HG03135 (cell line): ENCODE data around the gene DNAH10.
"Not testable (repeated sequence)": the region's sequence is repeated elsewhere in the genome, so short reads cannot be mapped to it uniquely, and the experiment has no call there.

Experiments
- ATAC-seq: cut with Tn5 transposase; IDR thresholded peaks from one replicate; pipeline ENCODE4 v1.9.1; 2021; ENCODE audit warnings: mild to moderate bottlenecking, moderate library complexity; ENCODE audit not compliant: unreplicated experiment

The DNAH10 gene

GRCh38 chr12:123944696-123945095 lies 182.6 kb downstream of the DNAH10 start:
- ATAC-seq = no peak

GRCh38 chr12:123945287-123946151 lies 183.4 kb downstream of the DNAH10 start:
- no peak for ATAC-seq

- no peak for ATAC-seq
These were observed 184.0 kb downstream of the DNAH10 start for GRCh38 chr12:123946152-123946515.

GRCh38 chr12:123946516-123947505 lies 184.7 kb downstream of the DNAH10 start:
- ATAC-seq = not testable (repeated sequence)

- not testable (repeated sequence) for ATAC-seq
These were observed 185.4 kb downstream of the DNAH10 start for GRCh38 chr12:123947531-123947930.

- ATAC-seq = no peak
These were observed 186.3 kb downstream of the DNAH10 start for GRCh38 chr12:123948401-123948795.

GRCh38 chr12:123948796-123949769 lies 187.0 kb downstream of the DNAH10 start:
- no peak for ATAC-seq

GRCh38 chr12:123949770-123950165 lies 187.7 kb downstream of the DNAH10 start:
- no peak for ATAC-seq

- no peak for ATAC-seq
These were observed 188.6 kb downstream of the DNAH10 start for GRCh38 chr12:123950476-123951349.

- ATAC-seq = no peak
These were observed 189.4 kb downstream of the DNAH10 start for GRCh38 chr12:123951467-123951866.

- ATAC-seq = no peak
These were observed 189.9 kb downstream of the DNAH10 start for GRCh38 chr12:123952037-123952436.

- no peak for ATAC-seq
These were observed 192.7 kb downstream of the DNAH10 start for GRCh38 chr12:123954647-123955350.

GRCh38 chr12:123956249-123956648 lies 194.1 kb downstream of the DNAH10 start:
- no peak for ATAC-seq

- ATAC-seq = no peak
These were observed 195.1 kb downstream of the DNAH10 start for GRCh38 chr12:123957196-123957595.

- ATAC-seq = no peak
These were observed 196.4 kb downstream of the DNAH10 start for GRCh38 chr12:123958462-123958861.

GRCh38 chr12:123958876-123959275 lies 196.8 kb downstream of the DNAH10 start:
- ATAC-seq = no peak

GRCh38 chr12:123960029-123960735 lies 198.1 kb downstream of the DNAH10 start:
- no peak for ATAC-seq

GRCh38 chr12:123960856-123961255 lies 198.8 kb downstream of the DNAH10 start:
- ATAC-seq = no peak
